GM15510 (cell line): ENCODE results near the gene CCNE1.

Experiments
- POLR2A ChIP-seq: IDR thresholded peaks from 3 replicates; pipeline ENCODE4 v1.6.1; 2011; ENCODE audit warnings: borderline replicate concordance; ENCODE audit not compliant: insufficient read length; ENCODE audit errors: extremely low read depth

Gene CCNE1

GRCh38 chr19:29843180-29844051, 31.6 kb downstream of the CCNE1 start:
- TF ChIP-seq POLR2A: no peak

- peak; percentile 64 for TF ChIP-seq POLR2A
Measured at GRCh38 chr19:29844891-29845573, 33.2 kb downstream of the CCNE1 start.

- TF ChIP-seq POLR2A: no peak
Measured at GRCh38 chr19:29845574-29846176, 33.9 kb downstream of the CCNE1 start.

- no peak for TF ChIP-seq POLR2A
Measured at GRCh38 chr19:29849208-29849607, 37.4 kb downstream of the CCNE1 start.

- no peak for TF ChIP-seq POLR2A
Measured at GRCh38 chr19:29850482-29850881, 38.7 kb downstream of the CCNE1 start.

- no peak for TF ChIP-seq POLR2A
Measured at GRCh38 chr19:29851769-29852521, 40.2 kb downstream of the CCNE1 start.

GRCh38 chr19:29854033-29854432, 42.2 kb downstream of the CCNE1 start:
- no peak for TF ChIP-seq POLR2A

- TF ChIP-seq POLR2A: no peak
Measured at GRCh38 chr19:29855087-29855486, 43.3 kb downstream of the CCNE1 start.

GRCh38 chr19:29855741-29856500, 44.1 kb downstream of the CCNE1 start:
- no peak for TF ChIP-seq POLR2A

- no peak for TF ChIP-seq POLR2A
Measured at GRCh38 chr19:29858000-29858596, 46.3 kb downstream of the CCNE1 start.

- no peak for TF ChIP-seq POLR2A
Measured at GRCh38 chr19:29858621-29859020, 46.8 kb downstream of the CCNE1 start.

- TF ChIP-seq POLR2A: no peak
Measured at GRCh38 chr19:29860492-29860891, 48.7 kb downstream of the CCNE1 start.

GRCh38 chr19:29861574-29861973, 49.8 kb downstream of the CCNE1 start:
- no peak for TF ChIP-seq POLR2A

GRCh38 chr19:29866011-29866410, 54.2 kb downstream of the CCNE1 start:
- TF ChIP-seq POLR2A: no peak
